ENCODE results near the gene FMOD. TPM values are rescaled to one million over a fixed set of nuclear protein-coding genes. Genes with fewer than 3 reads are reported as not detected.

Gene FMOD
- total RNA-seq, 1 donor, result 0.86 TPM

DNA sequence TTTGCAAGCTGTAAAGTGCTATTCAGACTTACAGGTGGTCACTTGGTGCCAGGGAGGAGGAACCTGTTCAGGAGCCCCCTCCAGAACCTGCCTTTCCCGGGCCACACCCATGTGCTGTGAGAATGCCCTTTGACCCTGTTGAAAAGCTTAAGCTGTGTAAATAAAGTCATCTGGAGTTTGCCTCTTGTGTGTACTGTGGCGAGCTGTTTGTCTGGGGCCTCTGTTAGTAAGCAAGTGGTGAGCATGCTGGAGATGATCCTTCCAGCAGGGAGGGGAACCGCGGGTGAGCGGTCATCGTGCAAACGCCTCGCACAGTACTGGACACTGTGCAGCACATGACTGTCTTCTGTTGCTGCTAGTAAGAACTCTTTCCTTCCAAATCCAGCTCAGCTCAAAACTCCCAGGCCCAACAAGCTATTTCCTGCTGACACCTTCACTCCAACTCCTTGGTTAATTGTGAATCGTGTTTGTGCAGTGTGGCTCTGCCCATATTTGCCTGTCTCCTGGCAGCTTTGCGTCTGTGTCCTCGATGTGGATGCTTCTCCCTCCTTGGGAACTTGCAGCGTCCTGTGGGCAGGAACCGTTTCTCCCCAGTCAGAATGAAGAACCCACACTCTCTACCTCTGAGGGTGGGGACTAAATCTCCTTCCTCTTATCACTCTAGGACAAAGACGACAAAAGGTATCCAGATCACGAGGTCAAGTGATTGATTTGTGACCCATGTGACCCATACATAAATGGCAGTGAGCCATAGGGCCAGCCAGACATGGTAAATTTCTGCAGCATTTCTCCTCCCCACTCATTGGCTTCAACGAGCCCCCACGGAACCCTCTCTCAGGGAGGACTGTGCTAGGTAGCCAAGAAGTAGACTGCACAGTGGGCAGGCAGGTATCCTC lies 59.5 kb downstream of the FMOD start:
- no peak for TF ChIP-seq CTCF (IDR thresholded peaks at IDR 0.05; ENCODE audit: insufficient read depth, low read depth, low read length)
- DNase-seq (ENCODE audit: low read depth), result peak; percentile 64
- no peak overlapping the region for H3K4me3 ChIP-seq (ENCODE audit: low read depth, low read length)

Small RNA genes lying within 50 kb of the gene (small RNA-seq; reads per million reads assigned to genes)
- gene AL359837.1 (not detected), gene RNU6-487P (0.28 reads per million)

Other genes starting within 250 kb of the FMOD start
- gene ADORA1, start 223.4 kb downstream of the FMOD start, total RNA-seq, result 8.7 and 14.2 TPM in 2 replicates
- gene MYBPH, start 175.3 kb downstream of the FMOD start, total RNA-seq, result 0.32 and 0.43 TPM in 2 replicates
- gene CHI3L1, start 164.4 kb downstream of the FMOD start, total RNA-seq, result 15.8 and 136 TPM in 2 replicates
- gene CHIT1, start 121.4 kb downstream of the FMOD start, total RNA-seq, result under 0.01 TPM in 1 of 2 replicates, not detected in the other
- 6.4 and 13.8 TPM in 2 replicates for gene BTG2, start 45.6 kb downstream of the FMOD start, total RNA-seq
- gene PRELP, start 124.7 kb upstream of the FMOD start, total RNA-seq, result under 0.01 and 0.43 TPM in 2 replicates
- not detected in 2 replicates for gene OPTC, start 143.0 kb upstream of the FMOD start, total RNA-seq